AG09309 (cell line): Measurements from ENCODE around the gene TEKT5.

ENCODE experiments used
- DNase-seq: peaks from one replicate; pipeline ENCODE4 v3.0.0-alpha.2; 2010; ENCODE audit warnings: low read depth
- H3K4me3 ChIP-seq: 2 replicates; pipeline ENCODE4 v1.5.1; 2011; ENCODE audit warnings: mild to moderate bottlenecking, low read depth, low read length, moderate library complexity; ENCODE audit not compliant: control insufficient read depth
- TF ChIP-seq, protein P1 (sequence below): IDR thresholded peaks from 2 replicates; pipeline ENCODE4 v1.5.1; 2011; ENCODE audit warnings: mild to moderate bottlenecking, low read depth, low read length, inconsistent platforms; ENCODE audit not compliant: insufficient read depth, control insufficient read depth; ENCODE audit errors: missing control alignments

Gene TEKT5

DNA sequence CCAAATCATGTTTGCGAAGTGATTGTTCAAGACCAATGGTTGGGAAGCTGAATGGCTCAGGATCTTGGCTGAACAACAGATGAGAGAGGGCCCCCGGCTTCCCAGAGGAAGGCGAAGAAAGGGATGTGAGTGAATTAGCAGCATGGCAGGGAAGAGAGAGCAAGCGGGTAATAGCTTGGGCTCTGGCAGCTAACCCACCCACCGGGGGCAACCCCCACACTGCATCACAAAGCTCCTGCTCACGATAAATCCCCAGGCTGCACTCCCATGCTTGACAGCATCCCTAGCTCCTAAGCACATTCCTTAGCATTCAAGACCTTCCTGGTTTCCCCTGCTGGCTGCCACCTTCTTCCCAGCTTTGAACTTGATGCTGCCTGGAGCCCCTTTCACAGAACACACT is 88.1 kb downstream of the TEKT5 start:
- TF ChIP-seq, protein P1, sequence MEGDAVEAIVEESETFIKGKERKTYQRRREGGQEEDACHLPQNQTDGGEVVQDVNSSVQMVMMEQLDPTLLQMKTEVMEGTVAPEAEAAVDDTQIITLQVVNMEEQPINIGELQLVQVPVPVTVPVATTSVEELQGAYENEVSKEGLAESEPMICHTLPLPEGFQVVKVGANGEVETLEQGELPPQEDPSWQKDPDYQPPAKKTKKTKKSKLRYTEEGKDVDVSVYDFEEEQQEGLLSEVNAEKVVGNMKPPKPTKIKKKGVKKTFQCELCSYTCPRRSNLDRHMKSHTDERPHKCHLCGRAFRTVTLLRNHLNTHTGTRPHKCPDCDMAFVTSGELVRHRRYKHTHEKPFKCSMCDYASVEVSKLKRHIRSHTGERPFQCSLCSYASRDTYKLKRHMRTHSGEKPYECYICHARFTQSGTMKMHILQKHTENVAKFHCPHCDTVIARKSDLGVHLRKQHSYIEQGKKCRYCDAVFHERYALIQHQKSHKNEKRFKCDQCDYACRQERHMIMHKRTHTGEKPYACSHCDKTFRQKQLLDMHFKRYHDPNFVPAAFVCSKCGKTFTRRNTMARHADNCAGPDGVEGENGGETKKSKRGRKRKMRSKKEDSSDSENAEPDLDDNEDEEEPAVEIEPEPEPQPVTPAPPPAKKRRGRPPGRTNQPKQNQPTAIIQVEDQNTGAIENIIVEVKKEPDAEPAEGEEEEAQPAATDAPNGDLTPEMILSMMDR = no peak
- DNase-seq = no peak
- H3K4me3 ChIP-seq = no peak overlapping the region

DNA sequence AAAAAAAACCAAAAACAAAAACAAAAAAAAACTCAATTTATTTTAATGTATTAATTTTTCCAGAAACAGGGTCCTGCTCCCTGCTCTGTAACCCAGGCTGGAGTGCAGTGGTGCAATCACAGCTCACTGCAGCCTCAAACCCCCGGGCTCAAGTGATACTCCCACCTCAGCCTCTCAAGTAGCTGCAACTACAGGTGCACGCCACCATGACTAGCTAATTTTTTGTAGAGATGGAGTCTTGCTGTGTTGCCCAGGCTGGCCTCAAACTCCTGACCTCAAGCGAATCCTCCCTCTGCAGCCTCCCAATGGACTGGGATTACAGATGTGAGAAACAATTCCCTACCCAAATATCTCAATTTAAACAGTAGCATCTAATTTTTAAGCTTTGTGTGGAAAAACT is 89.1 kb downstream of the TEKT5 start:
- TF ChIP-seq, protein P1 = no peak
- H3K4me3 ChIP-seq = no peak overlapping the region
- no peak for DNase-seq

DNA sequence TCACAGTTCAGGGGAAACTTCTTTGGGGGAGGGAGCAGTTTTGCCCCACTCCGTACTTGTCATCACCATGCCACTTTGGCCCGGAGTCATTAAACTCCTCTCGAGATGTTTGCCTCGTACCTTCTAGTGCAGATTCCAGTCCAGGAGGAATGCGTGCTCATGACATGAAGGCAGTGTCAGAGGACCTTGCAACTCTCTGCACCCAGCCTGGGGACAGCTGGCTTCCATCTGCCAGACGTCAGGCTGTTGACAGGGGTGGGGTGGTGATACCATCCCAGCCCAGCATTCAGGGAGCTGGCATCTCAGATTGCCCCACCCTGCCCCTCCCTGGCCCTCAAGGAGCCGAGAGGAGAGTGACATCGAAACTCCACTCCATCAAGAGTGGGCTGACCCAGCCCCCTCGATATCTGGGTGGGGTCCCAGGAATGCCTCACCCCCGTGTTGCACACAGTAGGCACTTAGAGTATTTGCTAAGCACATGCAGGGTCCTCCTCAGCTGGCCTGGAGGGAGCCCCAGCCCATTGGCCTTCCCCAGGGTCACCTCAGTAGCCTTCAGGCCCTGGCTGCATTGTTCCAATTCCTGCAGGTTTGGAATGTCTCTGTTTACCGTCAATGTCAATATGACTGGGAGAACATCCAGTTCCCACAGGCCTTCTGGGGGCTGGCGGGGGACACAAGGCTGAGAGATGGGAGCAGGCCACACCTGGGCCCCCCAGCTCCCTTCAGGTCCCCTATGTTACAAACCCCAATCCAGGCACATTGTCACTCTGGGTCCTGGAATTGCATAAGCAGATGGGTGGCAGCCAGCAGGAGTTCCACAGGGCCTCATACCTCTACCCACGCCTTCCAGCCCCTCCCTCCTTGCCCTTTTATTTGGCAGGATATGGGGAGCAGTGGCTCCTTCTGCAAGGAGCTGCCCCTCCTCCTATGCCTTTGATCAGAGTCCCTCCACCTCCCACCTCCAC is 93.0 kb downstream of the TEKT5 start:
- no peak overlapping the region for H3K4me3 ChIP-seq
- TF ChIP-seq, protein P1 = no peak
- no peak for DNase-seq

DNA sequence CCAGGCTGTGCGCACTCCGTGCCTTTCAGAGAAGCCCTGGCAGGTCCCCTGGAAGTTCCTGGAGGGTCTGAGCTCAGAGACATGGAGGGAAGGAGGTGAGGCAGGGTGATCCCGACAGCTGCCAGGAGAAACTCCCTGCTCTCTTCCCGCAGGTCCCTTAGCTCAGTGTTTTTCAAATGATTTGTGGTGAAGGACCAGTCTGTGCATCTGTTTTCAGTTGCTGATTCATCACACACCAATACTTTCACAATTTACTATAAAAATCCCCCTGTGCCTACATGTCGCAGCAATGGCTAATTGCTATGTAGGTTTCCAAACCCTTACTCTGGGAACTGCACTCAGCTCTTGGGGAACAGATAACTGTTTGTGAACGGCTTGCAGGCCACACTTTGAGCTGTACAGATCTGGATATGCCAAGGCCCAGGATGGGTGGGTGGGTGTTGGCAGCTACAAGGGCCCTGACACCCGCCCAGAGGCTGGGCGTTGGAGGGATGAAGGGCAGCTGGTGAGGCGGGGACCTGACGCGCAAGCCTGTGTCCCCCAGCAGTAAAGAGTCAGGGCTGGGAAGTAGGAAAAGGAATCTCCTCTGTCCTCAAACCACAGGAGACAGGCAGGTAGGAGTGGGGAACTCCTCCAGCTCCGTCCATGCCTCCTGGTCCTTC is 93.8 kb downstream of the TEKT5 start:
- H3K4me3 ChIP-seq = no peak overlapping the region
- peak; percentile 43 for DNase-seq
- TF ChIP-seq, protein P1 = no peak

DNA sequence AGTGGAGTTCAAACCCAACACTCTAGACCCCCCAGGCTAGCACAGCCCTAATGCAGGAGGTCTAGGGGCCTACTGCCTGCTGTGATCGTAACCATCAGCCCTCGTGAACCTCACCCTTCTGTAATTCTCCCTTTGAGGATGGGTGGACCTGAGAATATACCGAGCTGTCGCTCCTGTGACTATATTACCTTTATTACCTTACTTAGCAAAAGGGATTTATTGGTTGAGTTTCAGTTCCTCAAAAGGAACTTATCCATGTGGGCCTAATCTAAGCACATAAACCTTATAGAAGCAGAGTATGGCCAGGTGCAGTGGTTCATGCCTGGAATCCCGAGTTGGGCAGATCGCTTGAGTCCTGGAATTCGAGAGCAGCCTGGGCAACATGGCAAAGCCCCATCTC is 95.1 kb downstream of the TEKT5 start:
- no peak for DNase-seq
- TF ChIP-seq, protein P1 = no peak
- no peak overlapping the region for H3K4me3 ChIP-seq

DNA sequence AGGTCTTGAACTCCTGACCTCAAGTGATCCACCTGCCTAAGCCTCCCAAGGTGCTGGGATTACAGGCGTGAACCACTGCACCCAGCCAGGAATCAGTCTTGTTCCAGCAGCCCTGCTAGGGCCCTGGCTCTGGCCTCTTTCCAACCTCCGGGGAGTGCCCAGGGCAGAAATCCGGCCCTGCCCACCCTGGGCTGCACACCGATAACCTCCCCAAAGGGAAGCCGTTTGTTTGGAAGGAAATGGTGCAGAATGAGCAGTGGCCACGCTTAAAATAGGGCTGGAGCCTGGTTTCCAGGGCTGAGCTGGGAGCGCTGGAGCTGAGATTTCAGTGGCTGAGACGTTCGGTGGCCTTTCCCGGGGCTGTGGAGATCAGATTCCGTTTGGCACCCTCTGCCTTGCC is 96.6 kb downstream of the TEKT5 start:
- TF ChIP-seq, protein P1 = no peak
- no peak overlapping the region for H3K4me3 ChIP-seq
- no peak for DNase-seq
